ENCODE data around the gene SULT1B1.

The SULT1B1 gene

DNA sequence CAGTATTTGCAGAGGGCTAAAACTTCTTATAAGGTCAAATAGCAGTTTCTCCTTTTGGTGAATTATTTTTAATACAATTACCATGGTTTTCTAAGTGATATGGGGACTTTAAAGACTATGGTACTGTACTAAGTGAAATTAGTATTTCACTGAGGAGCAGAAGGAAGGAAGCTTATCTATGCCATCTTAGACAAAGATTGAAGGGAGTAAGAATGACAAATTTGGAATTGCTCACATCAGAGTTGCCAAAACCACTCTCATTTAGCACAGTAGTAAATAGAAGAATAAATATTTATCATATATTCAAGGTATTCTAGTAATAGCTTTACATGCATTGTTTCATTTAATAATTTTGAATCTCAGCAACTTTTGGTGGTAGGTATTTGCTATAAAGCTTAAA lies 30.4 kb downstream of the SULT1B1 start:
- no peak overlapping the region for H3K4me3 ChIP-seq (ENCODE audit: control insufficient read depth, low read depth, low read length)
- no peak for DNase-seq (ENCODE audit: low read depth)
- TF ChIP-seq, protein P1, sequence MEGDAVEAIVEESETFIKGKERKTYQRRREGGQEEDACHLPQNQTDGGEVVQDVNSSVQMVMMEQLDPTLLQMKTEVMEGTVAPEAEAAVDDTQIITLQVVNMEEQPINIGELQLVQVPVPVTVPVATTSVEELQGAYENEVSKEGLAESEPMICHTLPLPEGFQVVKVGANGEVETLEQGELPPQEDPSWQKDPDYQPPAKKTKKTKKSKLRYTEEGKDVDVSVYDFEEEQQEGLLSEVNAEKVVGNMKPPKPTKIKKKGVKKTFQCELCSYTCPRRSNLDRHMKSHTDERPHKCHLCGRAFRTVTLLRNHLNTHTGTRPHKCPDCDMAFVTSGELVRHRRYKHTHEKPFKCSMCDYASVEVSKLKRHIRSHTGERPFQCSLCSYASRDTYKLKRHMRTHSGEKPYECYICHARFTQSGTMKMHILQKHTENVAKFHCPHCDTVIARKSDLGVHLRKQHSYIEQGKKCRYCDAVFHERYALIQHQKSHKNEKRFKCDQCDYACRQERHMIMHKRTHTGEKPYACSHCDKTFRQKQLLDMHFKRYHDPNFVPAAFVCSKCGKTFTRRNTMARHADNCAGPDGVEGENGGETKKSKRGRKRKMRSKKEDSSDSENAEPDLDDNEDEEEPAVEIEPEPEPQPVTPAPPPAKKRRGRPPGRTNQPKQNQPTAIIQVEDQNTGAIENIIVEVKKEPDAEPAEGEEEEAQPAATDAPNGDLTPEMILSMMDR (IDR thresholded peaks at IDR 0.05; ENCODE audit: control insufficient read depth, insufficient read depth, low read depth, low read length, missing control alignments) = no peak

DNA sequence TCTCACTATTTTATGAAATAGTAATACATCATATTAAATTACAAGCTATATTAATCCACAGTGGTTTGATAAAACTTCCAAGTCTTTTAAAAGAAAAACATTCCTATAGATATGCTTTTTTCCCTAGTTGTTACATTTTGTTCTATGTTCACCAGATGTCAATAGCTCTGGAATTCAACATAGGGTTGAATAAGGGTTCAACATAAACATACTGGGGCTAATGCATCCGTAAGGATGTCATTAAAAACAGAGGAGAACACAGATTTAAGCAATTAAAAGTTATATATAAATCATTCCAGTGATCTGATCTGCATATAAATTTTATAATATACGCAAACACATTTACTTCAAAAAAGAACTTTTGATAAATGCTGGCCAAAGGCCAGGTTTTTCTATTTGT lies 32.5 kb downstream of the SULT1B1 start:
- TF ChIP-seq, protein P1 (IDR thresholded peaks at IDR 0.05; ENCODE audit: control insufficient read depth, insufficient read depth, low read depth, low read length, missing control alignments) = no peak
- no peak overlapping the region for H3K4me3 ChIP-seq (ENCODE audit: control insufficient read depth, low read depth, low read length)
- DNase-seq (ENCODE audit: low read depth) = no peak

DNA sequence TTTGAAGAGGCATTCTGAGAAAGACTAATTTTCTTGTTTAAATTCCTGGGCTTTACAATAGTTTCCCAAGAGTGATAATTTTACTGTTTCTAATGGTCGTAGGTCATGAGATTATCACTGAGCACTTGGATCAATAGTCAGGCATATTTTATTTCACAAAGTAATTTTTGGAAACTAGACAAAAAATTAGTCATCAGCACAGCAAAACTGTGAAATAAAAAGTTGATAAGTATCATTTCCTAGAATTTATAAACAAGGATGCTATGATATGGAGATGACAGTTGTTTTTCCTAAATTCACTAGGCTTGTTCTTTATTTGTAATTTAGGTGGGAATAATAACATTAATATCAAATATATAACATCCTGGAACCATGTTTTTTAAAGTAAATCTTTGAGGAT lies 33.0 kb downstream of the SULT1B1 start:
- no peak overlapping the region for H3K4me3 ChIP-seq (ENCODE audit: control insufficient read depth, low read depth, low read length)
- TF ChIP-seq, protein P1 (IDR thresholded peaks at IDR 0.05; ENCODE audit: control insufficient read depth, insufficient read depth, low read depth, low read length, missing control alignments) = no peak
- no peak for DNase-seq (ENCODE audit: low read depth)

DNA sequence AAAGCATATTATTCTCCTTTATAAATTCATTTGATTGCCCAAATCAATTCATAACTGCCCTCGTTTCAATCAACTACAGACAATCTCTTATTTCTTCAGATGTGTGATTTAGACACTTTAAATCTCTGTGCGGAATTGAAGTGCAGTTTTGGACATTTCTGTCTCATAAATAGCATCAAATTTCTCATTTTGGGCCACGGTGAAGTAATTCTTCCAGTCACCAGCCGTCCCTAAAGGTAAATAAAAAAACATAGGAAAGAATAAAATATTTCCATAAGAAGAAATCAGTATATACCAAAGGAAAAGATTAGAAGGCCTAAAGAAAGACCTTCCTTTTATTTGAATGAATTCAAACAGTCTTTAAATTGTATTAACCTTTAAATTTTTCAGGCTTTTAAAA lies 33.4 kb downstream of the SULT1B1 start:
- TF ChIP-seq, protein P1 (IDR thresholded peaks at IDR 0.05; ENCODE audit: control insufficient read depth, insufficient read depth, low read depth, low read length, missing control alignments) = no peak
- H3K4me3 ChIP-seq (ENCODE audit: control insufficient read depth, low read depth, low read length) = no peak overlapping the region
- no peak for DNase-seq (ENCODE audit: low read depth)

DNA sequence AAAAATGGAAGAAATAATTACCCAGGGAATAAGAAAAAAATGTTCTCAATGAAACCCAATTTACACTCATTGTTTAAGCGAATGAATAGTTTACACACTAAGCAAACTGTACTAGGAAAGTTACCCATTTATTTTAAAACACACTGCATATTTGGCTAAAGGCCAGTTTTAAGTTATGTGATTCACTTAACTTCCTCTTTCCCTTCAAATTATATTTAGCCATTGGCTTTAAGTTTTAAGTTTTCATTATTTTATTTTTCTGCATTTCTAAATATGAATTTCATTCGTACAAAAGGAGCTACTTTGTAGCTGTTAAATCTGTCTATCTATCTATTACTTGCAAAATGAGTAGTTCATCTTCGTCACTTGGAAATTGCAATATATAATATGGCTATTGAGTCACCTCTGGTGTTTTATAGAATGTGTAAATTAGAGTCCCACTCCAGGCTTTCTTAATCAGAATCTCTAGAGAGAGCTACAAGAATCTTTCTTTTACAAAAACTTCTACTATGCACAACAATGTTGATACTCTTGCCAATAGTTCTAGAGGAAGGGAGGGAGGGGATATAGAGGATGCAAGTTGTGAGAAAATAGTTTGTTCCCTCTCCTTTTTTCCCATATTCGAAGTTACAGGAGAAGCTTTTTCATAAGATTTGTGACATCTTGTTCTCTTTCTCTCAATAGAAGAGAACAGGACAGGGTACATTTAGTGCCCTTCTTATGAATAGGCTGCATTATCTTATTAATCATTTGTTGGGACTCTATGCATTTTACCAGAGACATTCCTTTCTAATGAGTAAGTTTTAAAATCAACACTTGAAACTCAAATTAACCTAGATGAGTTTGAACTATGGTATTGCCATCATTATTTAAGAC lies 41.8 kb downstream of the SULT1B1 start:
- TF ChIP-seq, protein P1 (IDR thresholded peaks at IDR 0.05; ENCODE audit: control insufficient read depth, insufficient read depth, low read depth, low read length, missing control alignments) = no peak
- no peak for DNase-seq (ENCODE audit: low read depth)
- no peak overlapping the region for H3K4me3 ChIP-seq (ENCODE audit: control insufficient read depth, low read depth, low read length)

DNA sequence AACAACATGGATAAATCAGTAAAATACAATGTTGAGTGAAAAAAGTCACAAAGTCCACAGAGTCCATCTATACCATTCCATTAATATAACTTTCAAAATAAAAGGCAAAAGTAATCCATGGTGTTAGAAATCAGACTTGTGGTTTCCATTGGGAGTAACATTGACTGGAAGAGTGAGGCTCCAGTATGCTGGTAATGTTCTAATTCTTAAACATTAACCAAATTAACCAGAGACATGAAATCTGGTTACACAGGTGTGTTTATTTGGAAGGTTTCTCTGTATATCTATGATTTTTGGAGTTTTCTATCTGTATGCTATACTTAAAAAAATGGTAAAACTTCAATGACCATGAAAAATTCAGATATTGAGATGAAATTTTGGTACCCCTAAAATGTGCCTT lies 42.6 kb downstream of the SULT1B1 start:
- TF ChIP-seq, protein P1 (IDR thresholded peaks at IDR 0.05; ENCODE audit: control insufficient read depth, insufficient read depth, low read depth, low read length, missing control alignments) = no peak
- no peak overlapping the region for H3K4me3 ChIP-seq (ENCODE audit: control insufficient read depth, low read depth, low read length)
- no peak for DNase-seq (ENCODE audit: low read depth)
